Lung (tissue), 12 donors: Measurements from ENCODE around the gene TAF9B. TPM values are rescaled to one million over a fixed set of nuclear protein-coding genes. Genes with fewer than 3 reads are reported as not detected.
A peak's percentile ranks its signal among the peaks of the same experiment; 100 is the strongest.

Experiments
- ATAC-seq: fragments of 200-7000 bp; cut with Tn5 transposase; one replicate; pipeline ENCODE4 v1.9.1; 2020; ENCODE audit warnings: moderate number of reproducible peaks; ENCODE audit not compliant: insufficient read depth, low FRiP score
- DNase-seq, 3 donors: peaks; one replicate each; pipeline ENCODE4 v3.0.0-alpha.2; 2013 to 2017
- H3K27ac ChIP-seq, 2 donors: one replicate each; pipeline ENCODE4 v1.5.1; 2013; ENCODE audit warnings: mild to moderate bottlenecking in 2 of 2, moderate library complexity in 2 of 2, control low read depth in 1 of 2, inconsistent platforms in 1 of 2, low read depth in 1 of 2, low read length in 1 of 2
- H3K27me3 ChIP-seq, 3 donors: one replicate each; pipeline ENCODE4 v1.5.1; 2013; ENCODE audit warnings: low read length in 2 of 3; ENCODE audit not compliant: control insufficient read depth in 3 of 3, insufficient read depth in 3 of 3
- H3K36me3 ChIP-seq, 4 donors: one replicate each; pipeline ENCODE4 v1.5.1; 2013; ENCODE audit warnings: low read length in 4 of 4, mild to moderate bottlenecking in 1 of 4, moderate library complexity in 1 of 4; ENCODE audit not compliant: control insufficient read depth in 4 of 4, insufficient read depth in 4 of 4
- H3K4me1 ChIP-seq, 5 donors: one replicate each; pipeline ENCODE4 v1.5.1; 2013; ENCODE audit warnings: low read length in 5 of 5, mild to moderate bottlenecking in 2 of 5, moderate library complexity in 1 of 5; ENCODE audit not compliant: control insufficient read depth in 5 of 5, insufficient read depth in 5 of 5
- H3K4me3 ChIP-seq: one replicate; pipeline ENCODE4 v1.5.1; 2013; ENCODE audit warnings: mild to moderate bottlenecking, control low read depth, moderate library complexity
- H3K9ac ChIP-seq, 2 donors: one replicate each; pipeline ENCODE4 v1.5.1; 2013; ENCODE audit warnings: low read length in 2 of 2, control low read depth in 1 of 2; ENCODE audit not compliant: insufficient read depth in 1 of 2
- H3K9me3 ChIP-seq, 4 donors: one replicate each; pipeline ENCODE4 v1.5.1; 2013; ENCODE audit warnings: low read length in 3 of 4, mild to moderate bottlenecking in 1 of 4, moderate library complexity in 1 of 4; ENCODE audit not compliant: control insufficient read depth in 4 of 4, insufficient read depth in 3 of 4
- CTCF ChIP-seq: IDR thresholded peaks from 2 replicates; pipeline ENCODE4 v1.5.1; 2012; ENCODE audit warnings: mild to moderate bottlenecking; ENCODE audit errors: control extremely low read depth, extremely low read depth
- WGBS, 2 donors: extraction: QIAGEN DNeasy Blood & Tissue Kit; methylation state at CpG; one replicate each; pipeline ENCODE4 v1.1.7; 2013; 5-methylcytosine and 5-hydroxymethylcytosine counted together
- polyA plus RNA-seq, 2 donors: library from polyadenylated mRNA; stranded (reverse); fragments of 200-250 nt; gene quantifications; one replicate each; pipeline ENCODE4 v1.2.1, GENCODE V29; 2013
- total RNA-seq, 2 donors: library from RNA; depleted of rRNA in 1 of 2; stranded (reverse); fragments of >200 nt in 1 of 2; gene quantifications; one replicate each; pipeline ENCODE4 v1.2.1, GENCODE V29; 2014 to 2021
- donor health status: control.
- donor health status: control.
- donor health status: Bipolar disorder and iron deficiency.
- donor health status: healthy.
- donor health status: DM: yes; HTN: yes; CAD: no.

TAF9B gene
- total and polyA plus RNA-seq, 4 donors = 5.6 to 18.5 (median 12.1) TPM

- H3K4me1 ChIP-seq = peaks cover 0 to 15% (median 5%) of the 10 kb centered on the region in 5 donors
- WGBS, 2 donors = 81 to 85% methylated on average over 2 of the region's 2 CpGs
Observed at GRCh38 chrX:78109458-78109857, 30.0 kb downstream of the TAF9B start.

GRCh38 chrX:78106651-78106986, 32.8 kb downstream of the TAF9B start:
- DNase-seq (no peak), ATAC-seq (no peak)
- Histone ChIP-seq H3K4me1 (peaks cover 0 to 19% (median 5%) of the 10 kb centered on the region in 5 donors), H3K27me3 (no peaks in the 10 kb centered on the region), H3K9me3 (peaks cover 0 to 2% (median 0%) of the 10 kb centered on the region in 4 donors), H3K27ac (no peak overlapping the region), H3K9ac (no peak overlapping the region), H3K36me3 (peaks cover 0 to 4% (median 2%) of the 10 kb centered on the region in 4 donors), H3K4me3 (no peak overlapping the region)
- no peak for TF ChIP-seq CTCF
- WGBS, 2 donors = 33 to 74% methylated on average over 1 of the region's 1 CpG

More at GRCh38 chrX:78109458-78109857, 30.0 kb downstream of the TAF9B start:
- Histone ChIP-seq H3K9me3 (no peaks in the 10 kb centered on the region), H3K27ac (no peak overlapping the region), H3K27me3 (no peaks in the 10 kb centered on the region), H3K9ac (no peak overlapping the region), H3K36me3 (peaks cover 0 to 6% (median 2%) of the 10 kb centered on the region in 4 donors), H3K4me3 (no peak overlapping the region)
- no peak for ATAC-seq
- no peak for TF ChIP-seq CTCF
- no peak for DNase-seq

- no peak for ATAC-seq
- Histone ChIP-seq H3K4me3 (no peak overlapping the region), H3K27me3 (no peaks in the 10 kb centered on the region), H3K4me1 (peaks cover 0 to 19% (median 5%) of the 10 kb centered on the region in 5 donors), H3K36me3 (peaks cover 0 to 4% (median 0%) of the 10 kb centered on the region in 4 donors), H3K9me3 (peaks cover 0 to 2% (median 0%) of the 10 kb centered on the region in 4 donors), H3K27ac (peak overlapping the region in 1 of 2 donors; percentile 62), H3K9ac (peak overlapping the region in 1 of 2 donors; percentile 95)
- WGBS, 2 donors = 20 to 54% methylated on average over 11 of the region's 11 CpGs
- DNase-seq = peak in 1 of 3 donors; percentile 1
- TF ChIP-seq CTCF = no peak
Observed at GRCh38 chrX:78105944-78106650, 33.4 kb downstream of the TAF9B start.
